Renal cortex interstitium (tissue), 15 donors: ENCODE data around the gene MRPS18B. TPM values are rescaled to one million over a fixed set of nuclear protein-coding genes. Genes with fewer than 3 reads are reported as not detected.

Experiments used
- DNase-seq, 11 donors: peaks; one replicate each; pipeline ENCODE4 v3.0.0-alpha.2; 2013; ENCODE audit warnings: low read depth in 9 of 11, low spot score in 4 of 11; ENCODE audit errors: extremely low read depth in 1 of 11
- long read RNA-seq, 16 experiments: transcript quantifications; one replicate each; lab custom pipeline, GENCODE V29; 2026
- polyA plus RNA-seq, 3 donors: library from polyadenylated mRNA; unstranded; fragments of 120-200 nt; gene quantifications; one replicate each; pipeline ENCODE4 v1.2.1, GENCODE V29; 2013; ENCODE audit not compliant: insufficient read length in 3 of 3

MRPS18B gene
- 10 to 100 TPM; 60.6 to 67.9 (median 62.2) TPM for polyA plus RNA-seq
- long read RNA-seq, donor 1, transcript MRPS18B-206 (7 exons, 1,532 nt): major isoform, 19 of 76 reads
- long read RNA-seq, donor 1, partial matches to known transcripts: 52 of 76 reads
- long read RNA-seq, donor 1, other reads (novel, unspliced or antisense): 5 of 76 reads
- long read RNA-seq, donor 2, transcript MRPS18B-206 (7 exons, 1,532 nt): major isoform, 23 of 65 reads
- long read RNA-seq, donor 2, partial matches to known transcripts: 42 of 65 reads
- long read RNA-seq, donor 2, other reads (novel, unspliced or antisense): 0 of 65 reads
- long read RNA-seq, donor 3, transcript MRPS18B-206 (7 exons, 1,532 nt): major isoform, 27 of 36 reads
- long read RNA-seq, donor 3, partial matches to known transcripts: 0 of 36 reads
- long read RNA-seq, donor 3, other reads (novel, unspliced or antisense): 9 of 36 reads
- long read RNA-seq, donor 4, transcript MRPS18B-206 (7 exons, 1,532 nt): major isoform, 26 of 37 reads
- long read RNA-seq, donor 4, partial matches to known transcripts: 10 of 37 reads
- long read RNA-seq, donor 4, other reads (novel, unspliced or antisense): 0 of 37 reads
- long read RNA-seq, donor 5: 0 reads
- long read RNA-seq, donor 6, transcript MRPS18B-206 (7 exons, 1,532 nt): major isoform, 27 of 28 reads
- long read RNA-seq, donor 6, partial matches to known transcripts: 0 of 28 reads
- long read RNA-seq, donor 6, other reads (novel, unspliced or antisense): 0 of 28 reads
- long read RNA-seq, donor 7, transcript MRPS18B-206 (7 exons, 1,532 nt): major isoform, 33 of 33 reads
- long read RNA-seq, donor 7, partial matches to known transcripts: 0 of 33 reads
- long read RNA-seq, donor 7, other reads (novel, unspliced or antisense): 0 of 33 reads
- long read RNA-seq, donor 8: 0 reads
- long read RNA-seq, donor 9, transcript MRPS18B-206 (7 exons, 1,532 nt): major isoform, 33 of 33 reads
- long read RNA-seq, donor 9, partial matches to known transcripts: 0 of 33 reads
- long read RNA-seq, donor 9, other reads (novel, unspliced or antisense): 0 of 33 reads
- long read RNA-seq, donor 10, transcript MRPS18B-206 (7 exons, 1,532 nt): major isoform, 29 of 29 reads
- long read RNA-seq, donor 10, partial matches to known transcripts: 0 of 29 reads
- long read RNA-seq, donor 10, other reads (novel, unspliced or antisense): 0 of 29 reads
- long read RNA-seq, donor 11, transcript MRPS18B-206 (7 exons, 1,532 nt): major isoform, 23 of 23 reads
- long read RNA-seq, donor 11, partial matches to known transcripts: 0 of 23 reads
- long read RNA-seq, donor 11, other reads (novel, unspliced or antisense): 0 of 23 reads
- long read RNA-seq, donor 12, transcript MRPS18B-206 (7 exons, 1,532 nt): major isoform, 8 of 8 reads
- long read RNA-seq, donor 12, partial matches to known transcripts: 0 of 8 reads
- long read RNA-seq, donor 12, other reads (novel, unspliced or antisense): 0 of 8 reads
- long read RNA-seq, donor 13: 0 reads
- long read RNA-seq, donor 14, transcript MRPS18B-206 (7 exons, 1,532 nt): major isoform, 26 of 26 reads
- long read RNA-seq, donor 14, partial matches to known transcripts: 0 of 26 reads
- long read RNA-seq, donor 14, other reads (novel, unspliced or antisense): 0 of 26 reads
- long read RNA-seq, donor 15, transcript MRPS18B-206 (7 exons, 1,532 nt): major isoform, 19 of 25 reads
- long read RNA-seq, donor 15, partial matches to known transcripts: 6 of 25 reads
- long read RNA-seq, donor 15, other reads (novel, unspliced or antisense): 0 of 25 reads
- long read RNA-seq, donor 16, transcript MRPS18B-206 (7 exons, 1,532 nt): major isoform, 65 of 82 reads
- long read RNA-seq, donor 16, partial matches to known transcripts: 0 of 82 reads
- long read RNA-seq, donor 16, other reads (novel, unspliced or antisense): 13 of 82 reads

DNA sequence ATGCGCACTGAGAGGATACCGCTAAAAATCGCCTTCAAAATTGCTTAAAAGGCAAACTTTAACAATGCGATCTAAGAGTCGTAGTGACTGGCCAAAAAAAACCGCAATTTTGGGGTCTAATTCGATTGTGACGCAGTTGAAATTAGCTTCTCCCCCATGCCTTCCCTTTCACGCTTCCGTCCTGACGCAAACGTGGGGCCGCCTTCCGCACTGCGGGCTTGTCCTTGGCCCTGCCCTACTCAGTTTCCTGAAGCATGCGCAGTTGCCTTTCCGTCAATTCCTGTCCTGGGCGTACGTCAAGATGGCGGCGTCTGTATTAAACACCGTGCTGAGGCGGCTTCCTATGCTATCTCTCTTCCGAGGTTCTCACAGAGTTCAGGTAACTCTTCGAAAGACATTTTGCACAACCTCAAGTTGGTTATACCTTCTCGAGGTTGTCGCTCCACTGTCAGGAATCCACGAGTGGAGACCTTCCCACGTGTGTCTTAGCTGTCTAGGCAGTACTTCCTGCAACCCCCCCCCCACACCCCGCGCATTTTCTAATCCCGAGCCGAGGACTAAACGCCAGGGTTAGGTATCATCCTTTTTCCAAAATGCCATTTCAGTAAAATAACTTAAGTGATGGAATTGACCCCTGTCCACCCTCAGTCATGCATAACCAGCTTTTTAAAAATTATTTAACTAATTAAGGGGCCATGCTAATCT lies at the start of gene MRPS18B:
Gene MRPS18B, plus strand, starts transcription at position 276 of the 705 bp plus-strand sequence. Its CDS starts 26 bp downstream, at position 302.
- DNase-seq: peak; percentile 97 to 99 (median 98)

DNA sequence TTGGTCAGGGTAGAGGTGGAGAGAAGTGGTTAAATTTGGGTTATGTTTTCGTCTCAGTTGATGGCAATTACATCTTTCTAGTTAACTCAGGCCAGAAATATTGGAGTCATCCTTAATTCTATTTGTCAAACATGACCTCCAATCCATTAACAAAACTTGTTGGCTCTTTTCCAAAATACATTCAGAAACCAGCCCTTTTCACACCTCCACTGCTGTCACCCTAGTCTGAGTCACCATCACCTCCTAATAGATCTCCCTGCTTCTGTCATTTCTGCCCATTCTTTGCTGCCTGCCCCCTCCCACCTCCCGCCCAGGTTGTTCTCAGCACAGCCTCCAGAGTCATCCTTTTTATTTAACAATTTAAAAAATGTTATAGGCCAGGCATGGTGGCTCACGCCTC lies 49.4 kb upstream of the MRPS18B start:
- DNase-seq: no peak

DNA sequence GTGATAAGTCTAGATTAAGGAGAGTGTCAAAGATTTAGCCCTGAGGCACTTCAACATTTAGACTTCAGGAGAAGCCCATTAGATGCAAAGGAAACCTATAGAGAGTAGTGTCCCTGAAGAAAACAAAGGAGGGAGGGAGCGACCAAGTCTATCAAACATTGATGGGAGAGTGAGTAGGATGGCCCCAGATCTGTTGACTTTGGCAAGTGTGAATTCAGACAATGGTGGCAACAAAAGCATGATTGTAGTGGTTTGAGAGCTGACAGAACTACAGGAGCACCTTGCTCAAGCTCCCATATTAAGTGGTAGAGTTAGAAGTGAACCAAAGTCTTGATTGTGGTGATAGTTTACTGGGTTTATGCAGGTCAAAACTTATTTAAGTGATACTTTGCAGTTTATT lies 47.4 kb upstream of the MRPS18B start:
- DNase-seq: no peak

DNA sequence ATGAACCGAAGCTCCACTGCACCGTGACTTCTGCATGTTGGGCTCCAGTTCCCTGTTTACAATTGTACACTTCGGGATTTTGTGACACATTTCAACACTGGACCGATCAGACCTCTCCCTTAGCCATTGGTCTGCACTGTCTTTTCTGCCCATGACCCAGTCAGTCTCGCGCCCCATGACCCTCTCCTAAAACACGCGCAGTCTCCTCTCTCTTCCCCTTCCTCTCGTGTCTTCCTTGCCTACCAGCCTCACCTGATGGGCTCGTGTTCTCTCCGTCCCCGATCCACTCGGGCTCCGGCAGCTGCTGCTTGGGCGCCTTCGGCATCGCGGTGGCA lies 46.9 kb upstream of the MRPS18B start:
- DNase-seq: peak in 5 of 11 donors; percentile 5 to 15 (median 7)

DNA sequence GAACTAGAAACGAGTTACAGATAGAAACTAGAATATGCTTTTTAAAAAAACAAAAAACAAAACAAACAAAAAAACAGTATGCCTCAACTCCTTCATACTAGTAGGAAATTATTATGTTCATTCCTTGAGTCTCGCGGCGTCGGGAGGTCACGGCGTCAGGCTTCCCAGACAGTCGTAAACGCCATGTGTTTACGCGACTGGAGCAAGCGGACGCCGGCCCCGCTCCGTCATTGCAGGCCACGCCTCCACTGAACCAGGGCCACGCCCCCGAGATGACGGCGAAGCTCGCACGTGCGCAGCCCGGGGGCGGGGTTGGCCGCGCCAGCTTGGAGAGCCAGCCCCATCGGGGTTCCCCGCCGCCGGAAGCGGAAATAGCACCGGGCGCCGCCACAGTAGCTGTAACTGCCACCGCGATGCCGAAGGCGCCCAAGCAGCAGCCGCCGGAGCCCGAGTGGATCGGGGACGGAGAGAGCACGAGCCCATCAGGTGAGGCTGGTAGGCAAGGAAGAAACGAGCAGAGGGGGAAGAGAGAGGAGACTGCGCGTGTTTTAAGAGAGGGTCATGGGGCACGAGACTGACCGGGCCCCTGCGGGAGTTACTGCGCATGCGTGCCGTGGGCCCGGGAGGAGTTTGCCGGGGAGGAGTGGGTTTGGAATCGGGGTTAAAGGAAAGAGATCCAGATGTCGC lies 46.4 kb upstream of the MRPS18B start, which contains the start of gene ABCF1:
Gene ABCF1, plus strand, starts transcription at position 368 of the 687 bp plus-strand sequence. Its CDS starts 46 bp downstream, at position 414.
- peak; percentile 93 to 99 (median 96) for DNase-seq

DNA sequence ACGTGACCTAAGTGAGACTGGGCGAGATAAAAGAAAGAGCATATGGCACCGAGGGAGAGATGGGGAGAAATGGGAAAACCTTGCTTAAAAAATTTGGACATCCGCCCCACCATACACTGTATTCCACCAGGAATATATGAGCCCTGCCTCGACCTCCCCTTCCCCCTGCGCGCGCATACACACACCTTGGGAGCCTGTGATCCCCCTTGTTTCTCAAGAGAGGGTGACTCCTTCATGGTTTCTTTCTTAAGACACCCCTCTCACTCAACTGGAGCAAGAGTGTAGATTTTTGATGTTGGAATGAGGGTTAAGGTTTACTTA lies 45.9 kb upstream of the MRPS18B start:
- DNase-seq: no peak

DNA sequence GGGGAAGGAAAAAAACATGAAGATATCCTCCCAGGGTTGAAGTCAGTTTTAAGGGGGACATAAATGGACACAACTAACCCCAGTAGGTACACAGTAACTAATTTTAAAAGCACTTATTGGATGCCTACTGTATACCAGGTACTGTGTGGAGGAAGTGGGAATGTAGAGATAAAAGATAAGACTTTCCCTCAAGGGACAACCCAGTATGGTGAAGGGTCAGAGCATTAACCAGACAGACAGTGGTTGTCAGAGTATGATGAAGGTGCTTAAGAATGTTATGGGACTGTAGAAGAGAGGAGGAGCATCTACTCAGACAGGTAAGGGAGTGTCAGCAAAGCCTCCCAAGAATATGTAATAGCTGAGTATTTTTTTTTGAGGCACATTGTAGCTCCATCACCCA lies 45.5 kb upstream of the MRPS18B start:
- DNase-seq: no peak

DNA sequence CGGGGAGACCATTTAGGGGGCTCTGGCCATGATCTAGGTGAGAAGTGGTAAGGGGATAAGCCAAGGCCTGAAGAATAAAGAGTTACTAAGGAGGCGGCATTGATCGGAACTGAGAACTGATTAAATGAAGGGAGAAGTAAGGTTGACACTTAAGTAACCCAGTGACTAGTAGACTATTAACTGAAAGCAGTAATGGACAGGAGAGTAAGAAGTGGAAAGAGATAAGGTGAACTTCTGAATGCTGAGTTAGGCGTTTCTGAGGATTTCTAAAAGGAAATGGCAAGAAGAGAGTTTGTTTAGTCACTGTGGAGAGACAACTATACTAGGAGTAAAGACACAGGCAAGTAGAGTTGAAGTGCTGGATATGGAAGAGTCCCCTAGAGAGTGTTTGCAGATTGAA lies 44.5 kb upstream of the MRPS18B start:
- no peak for DNase-seq

DNA sequence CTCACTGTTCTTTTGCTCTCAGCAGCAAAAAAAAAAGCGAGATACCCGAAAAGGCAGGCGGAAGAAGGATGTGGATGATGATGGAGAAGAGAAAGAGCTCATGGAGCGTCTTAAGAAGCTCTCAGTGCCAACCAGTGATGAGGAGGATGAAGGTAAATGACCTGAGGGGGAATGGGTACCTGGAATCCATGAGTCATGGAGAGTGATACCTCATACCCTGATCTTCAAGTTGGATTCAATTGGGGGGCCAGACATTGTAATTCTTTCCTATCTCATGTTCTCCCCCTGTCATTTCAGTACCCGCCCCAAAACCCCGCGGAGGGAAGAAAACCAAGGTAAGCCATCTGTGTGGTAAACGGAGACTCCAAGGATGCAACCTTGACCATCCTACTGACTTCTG lies 39.6 kb upstream of the MRPS18B start:
- no peak for DNase-seq

DNA sequence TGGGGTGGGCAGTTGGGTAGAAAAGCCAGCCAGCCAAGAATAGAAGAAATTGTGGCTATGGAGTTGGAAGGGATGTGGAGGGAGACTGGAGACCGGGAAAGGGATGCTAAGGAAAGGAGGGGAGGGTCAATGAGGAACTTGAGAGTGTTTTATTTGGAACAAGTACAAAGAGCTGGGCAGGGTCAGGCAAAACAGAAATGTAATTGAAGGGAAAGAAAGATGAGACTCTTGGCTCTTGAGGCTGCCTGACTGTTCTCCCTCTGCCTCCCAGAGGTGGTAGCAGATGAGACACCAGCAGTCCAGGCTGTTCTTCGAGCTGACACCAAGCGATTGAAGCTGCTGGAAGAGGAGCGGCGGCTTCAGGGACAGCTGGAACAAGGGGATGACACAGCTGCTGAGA lies 33.7 kb upstream of the MRPS18B start:
- DNase-seq: no peak

DNA sequence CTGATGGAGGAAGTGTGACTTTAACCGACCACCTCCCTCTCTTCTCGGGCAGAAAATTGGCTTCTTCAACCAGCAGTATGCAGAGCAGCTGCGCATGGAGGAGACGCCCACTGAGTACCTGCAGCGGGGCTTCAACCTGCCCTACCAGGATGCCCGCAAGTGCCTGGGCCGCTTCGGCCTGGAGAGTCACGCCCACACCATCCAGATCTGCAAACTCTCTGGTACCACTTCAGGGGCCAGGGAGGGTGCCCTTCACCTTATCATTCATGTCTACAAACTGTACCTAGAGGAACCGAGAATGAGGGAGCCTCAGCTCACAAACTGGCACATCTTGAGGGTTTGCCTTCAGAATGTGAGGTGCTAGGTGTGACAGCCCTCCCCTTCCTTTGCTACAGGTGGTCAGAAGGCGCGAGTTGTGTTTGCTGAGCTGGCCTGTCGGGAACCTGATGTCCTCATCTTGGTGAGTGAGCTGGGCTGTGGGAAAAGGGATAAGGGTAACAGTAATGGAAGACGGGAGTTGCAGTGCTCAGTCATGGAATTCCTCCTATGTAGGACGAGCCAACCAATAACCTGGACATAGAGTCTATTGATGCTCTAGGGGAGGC lies 27.8 kb upstream of the MRPS18B start:
- no peak for DNase-seq

DNA sequence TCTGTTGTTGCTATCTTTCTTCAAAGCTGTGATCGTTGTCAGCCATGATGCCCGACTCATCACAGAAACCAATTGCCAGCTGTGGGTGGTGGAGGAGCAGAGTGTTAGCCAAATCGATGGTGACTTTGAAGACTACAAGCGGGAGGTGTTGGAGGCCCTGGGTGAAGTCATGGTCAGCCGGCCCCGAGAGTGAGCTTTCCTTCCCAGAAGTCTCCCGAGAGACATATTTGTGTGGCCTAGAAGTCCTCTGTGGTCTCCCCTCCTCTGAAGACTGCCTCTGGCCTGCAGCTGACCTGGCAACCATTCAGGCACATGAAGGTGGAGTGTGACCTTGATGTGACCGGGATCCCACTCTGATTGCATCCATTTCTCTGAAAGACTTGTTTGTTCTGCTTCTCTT lies 27.1 kb upstream of the MRPS18B start:
- DNase-seq: no peak

DNA sequence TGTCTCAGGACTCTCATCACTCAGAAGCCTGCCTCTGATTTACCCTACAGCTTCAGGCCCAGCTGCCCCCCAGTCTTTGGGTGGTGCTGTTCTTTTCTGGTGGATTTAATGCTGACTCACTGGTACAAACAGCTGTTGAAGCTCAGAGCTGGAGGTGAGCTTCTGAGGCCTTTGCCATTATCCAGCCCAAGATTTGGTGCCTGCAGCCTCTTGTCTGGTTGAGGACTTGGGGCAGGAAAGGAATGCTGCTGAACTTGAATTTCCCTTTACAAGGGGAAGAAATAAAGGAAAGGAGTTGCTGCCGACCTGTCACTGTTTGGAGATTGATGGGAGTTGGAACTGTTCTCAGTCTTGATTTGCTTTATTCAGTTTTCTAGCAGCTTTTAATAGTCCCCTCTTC lies 26.6 kb upstream of the MRPS18B start:
- DNase-seq: peak in 3 of 11 donors; percentile 40 to 62 (median 52)

DNA sequence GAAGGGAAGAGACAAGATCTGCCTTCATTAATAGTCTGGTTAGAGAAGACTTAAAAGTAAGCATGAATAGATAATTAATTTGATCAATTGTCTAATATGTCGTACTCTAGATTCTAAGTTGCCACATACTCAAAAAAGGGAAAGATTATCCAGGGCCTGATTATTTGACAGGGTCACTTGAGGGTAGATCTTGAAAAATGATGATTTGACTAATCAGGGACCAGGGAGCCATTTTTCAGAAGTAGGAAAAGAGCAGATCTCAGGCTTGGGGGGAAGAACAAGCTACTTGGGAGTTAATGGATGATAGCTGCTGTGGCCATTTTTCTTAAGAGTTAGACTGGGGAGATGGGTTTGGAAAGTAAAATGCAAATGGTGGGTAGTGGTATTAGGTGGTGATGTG lies 25.4 kb upstream of the MRPS18B start:
- no peak for DNase-seq

DNA sequence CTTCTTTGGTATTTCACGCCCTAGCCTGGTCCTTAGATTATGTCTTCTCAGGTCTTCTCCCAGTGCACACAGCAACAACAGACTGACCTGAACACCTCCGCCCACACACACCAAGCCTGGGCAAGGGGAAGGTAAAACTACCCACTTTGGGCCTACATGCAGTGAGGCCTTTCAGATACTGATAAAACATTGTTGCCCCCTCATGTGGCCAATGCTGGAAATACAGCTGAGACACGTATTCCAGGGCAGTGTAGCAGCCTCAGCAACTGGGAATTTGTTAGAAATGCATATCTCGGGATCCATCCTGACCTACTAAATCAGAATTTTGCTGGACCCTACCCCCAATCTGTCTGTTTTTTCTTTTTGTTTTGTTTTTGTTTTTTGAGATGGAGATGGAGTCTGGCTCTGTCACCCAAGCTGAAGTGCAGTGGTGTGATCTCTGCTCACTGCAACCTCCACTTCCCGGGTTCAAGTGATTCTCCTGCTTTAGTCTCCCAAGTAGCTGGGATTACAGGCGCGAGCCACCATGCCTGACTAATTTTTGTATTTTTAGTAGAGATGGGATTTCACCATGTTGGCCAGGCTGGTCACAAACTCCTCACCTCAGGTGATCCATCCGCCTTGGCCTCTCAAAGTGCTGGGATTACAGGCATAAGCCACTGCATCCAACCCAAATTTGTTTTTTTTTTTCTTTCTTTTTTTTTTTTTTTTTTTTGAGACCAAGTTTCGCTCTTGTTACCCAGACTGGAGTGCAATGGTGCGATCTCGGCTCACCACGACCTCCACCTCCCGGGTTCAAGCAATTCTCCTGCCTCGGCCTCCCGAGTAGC lies 20.1 kb upstream of the MRPS18B start:
- DNase-seq: peak in 6 of 11 donors; percentile 57 to 77 (median 66)
